ENCODE data around the gene SYVN1.

The SYVN1 gene

GRCh38 chr11:65089621-65090020 is 44.7 kb downstream of the SYVN1 start:
- Mint-ChIP-seq H3K4me3 (no peak overlapping the region), H3K9me3 (no peaks in the 10 kb centered on the region), H3K4me1 (peaks cover 11% of the 10 kb centered on the region), H3K27me3 (ENCODE audit: low read depth) (no peaks in the 10 kb centered on the region), H3K36me3 (ENCODE audit: low read depth) (peaks cover 12% of the 10 kb centered on the region), H3K27ac (no peak overlapping the region)
- TF ChIP-seq CTCF (IDR thresholded peaks at IDR 0.05; ENCODE audit: unreplicated experiment in 3 of 3), result no peak

GRCh38 chr11:65087827-65088226 is 46.5 kb downstream of the SYVN1 start:
- Mint-ChIP-seq H3K4me3 (no peak overlapping the region), H3K36me3 (ENCODE audit: low read depth) (peaks cover 12% of the 10 kb centered on the region), H3K27ac (no peak overlapping the region), H3K4me1 (peaks cover 23% of the 10 kb centered on the region), H3K9me3 (no peaks in the 10 kb centered on the region), H3K27me3 (ENCODE audit: low read depth) (no peaks in the 10 kb centered on the region)
- TF ChIP-seq CTCF (IDR thresholded peaks at IDR 0.05; ENCODE audit: unreplicated experiment in 3 of 3), result no peak

- Mint-ChIP-seq H3K4me1 (peaks cover 26% of the 10 kb centered on the region), H3K27me3 (ENCODE audit: low read depth) (no peaks in the 10 kb centered on the region), H3K36me3 (ENCODE audit: low read depth) (peaks cover 12% of the 10 kb centered on the region), H3K9me3 (no peaks in the 10 kb centered on the region), H3K4me3 (no peak overlapping the region), H3K27ac (no peak overlapping the region)
- TF ChIP-seq CTCF (IDR thresholded peaks at IDR 0.05; ENCODE audit: unreplicated experiment in 3 of 3), result no peak
Measured at GRCh38 chr11:65087216-65087615, 47.1 kb downstream of the SYVN1 start.

- Mint-ChIP-seq H3K4me3 (peak overlapping the region; percentile 64 to 73 (median 70)), H3K4me1 (peaks cover 26% of the 10 kb centered on the region), H3K27ac (no peak overlapping the region), H3K9me3 (no peaks in the 10 kb centered on the region), H3K36me3 (ENCODE audit: low read depth) (peaks cover 12% of the 10 kb centered on the region), H3K27me3 (ENCODE audit: low read depth) (no peaks in the 10 kb centered on the region)
- TF ChIP-seq CTCF (IDR thresholded peaks at IDR 0.05; ENCODE audit: unreplicated experiment in 3 of 3), result no peak
Measured at GRCh38 chr11:65086809-65087208, 47.5 kb downstream of the SYVN1 start.

GRCh38 chr11:65085446-65085845 is 48.9 kb downstream of the SYVN1 start:
- H3K36me3 Mint-ChIP-seq (ENCODE audit: low read depth), result peaks cover 17% of the 10 kb centered on the region
- TF ChIP-seq CTCF (IDR thresholded peaks at IDR 0.05; ENCODE audit: unreplicated experiment in 3 of 3), result no peak
- H3K27ac Mint-ChIP-seq, result peak overlapping the region; percentile 97 to 98 (median 97)
- peak overlapping the region; percentile 97 to 99 (median 98) for H3K4me3 Mint-ChIP-seq
- no peaks in the 10 kb centered on the region for H3K9me3 Mint-ChIP-seq
- peaks cover 26% of the 10 kb centered on the region for H3K4me1 Mint-ChIP-seq
- H3K27me3 Mint-ChIP-seq (ENCODE audit: low read depth), result no peaks in the 10 kb centered on the region

- Mint-ChIP-seq H3K36me3 (ENCODE audit: low read depth) (peaks cover 20% of the 10 kb centered on the region), H3K27ac (peak overlapping the region; percentile 97 to 98 (median 97)), H3K4me3 (peak overlapping the region; percentile 97 to 99 (median 98)), H3K9me3 (no peaks in the 10 kb centered on the region), H3K4me1 (peaks cover 26% of the 10 kb centered on the region), H3K27me3 (ENCODE audit: low read depth) (no peaks in the 10 kb centered on the region)
- TF ChIP-seq CTCF (IDR thresholded peaks at IDR 0.05; ENCODE audit: unreplicated experiment in 3 of 3), result no peak
Measured at GRCh38 chr11:65084598-65085375, 49.5 kb downstream of the SYVN1 start.
